HepG2 (cell line): Measurements from ENCODE around the gene ARHGDIA. TPM values are rescaled to one million over a fixed set of nuclear protein-coding genes. Genes with fewer than 3 reads are reported as not detected.

Experiments
- BCL6 ChIP-seq: IDR thresholded peaks from 2 replicates; pipeline ENCODE4 v1.6.1; 2016; ENCODE audit warnings: missing genetic modification reagents, missing compliant biosample characterization
- CCAR2 ChIP-seq: fragments of 200-400 bp; formaldehyde crosslinking; optimal IDR thresholded peaks from 2 replicates; pipeline ENCODE3; 2018; ENCODE audit warnings: low read depth, mild to moderate bottlenecking, low read length, moderate library complexity
- CREM ChIP-seq, 2 experiments: sonication (generic) in 1 of 2; formaldehyde crosslinking in 1 of 2; IDR thresholded peaks; 2 replicates each; pipeline versions ENCODE4 v1.4.0 to v1.6.1; 2016 to 2020; ENCODE audit warnings: antibody characterized with exemption in 1 of 2, mild to moderate bottlenecking in 1 of 2, missing genetic modification reagents in 1 of 2
- ETV5 ChIP-seq: IDR thresholded peaks from 2 replicates; pipeline ENCODE4 v1.6.1; 2018; ENCODE audit warnings: missing biosample characterization, missing genetic modification reagents, inconsistent platforms, borderline replicate concordance
- GPBP1L1 ChIP-seq: sonication (generic); formaldehyde crosslinking; IDR thresholded peaks from 2 replicates; pipeline ENCODE4 v1.5.0; 2020; ENCODE audit warnings: mild to moderate bottlenecking, missing genetic modification reagents
- HOXD1 ChIP-seq: sonication (generic); formaldehyde crosslinking; IDR thresholded peaks from 2 replicates; pipeline ENCODE4 v1.5.0; 2020; ENCODE audit warnings: missing genetic modification reagents
- IRF2 ChIP-seq: IDR thresholded peaks from 2 replicates; pipeline ENCODE4 v1.6.1; 2018; ENCODE audit warnings: missing genetic modification reagents, missing compliant biosample characterization
- LBX2 ChIP-seq: sonication (generic); formaldehyde crosslinking; IDR thresholded peaks from 2 replicates; pipeline ENCODE4 v1.5.0; 2020; ENCODE audit warnings: missing genetic modification reagents, mild to moderate bottlenecking, borderline replicate concordance
- LRRFIP1 ChIP-seq: sonication (generic); formaldehyde crosslinking; conservative IDR thresholded peaks from 2 replicates; pipeline ENCODE4 v1.4.0; 2020; ENCODE audit warnings: missing genetic modification reagents
- MAFK ChIP-seq, 2 experiments: IDR thresholded peaks in 1 of 2; conservative IDR thresholded peaks in 1 of 2; 2 replicates each; pipeline ENCODE4 v1.6.1; 2011; ENCODE audit warnings: improper control_type of control experiment in 2 of 2, low read length in 2 of 2
- NFE2 ChIP-seq: sonication (generic); formaldehyde crosslinking; IDR thresholded peaks from 2 replicates; pipeline ENCODE4 v1.4.0; 2020; ENCODE audit warnings: missing genetic modification reagents
- NR2C2 ChIP-seq: sonication (generic); formaldehyde crosslinking; IDR thresholded peaks from 2 replicates; pipeline ENCODE4 v1.4.0; 2020; ENCODE audit warnings: missing genetic modification reagents, mild to moderate bottlenecking, moderate library complexity, borderline replicate concordance
- SKIL ChIP-seq: sonication (generic); formaldehyde crosslinking; IDR thresholded peaks from 2 replicates; pipeline ENCODE4 v1.8.0; 2022; ENCODE audit warnings: missing genetic modification reagents, mild to moderate bottlenecking, moderate library complexity, borderline replicate concordance
- SRF ChIP-seq: IDR thresholded peaks from 2 replicates; pipeline ENCODE4 v1.6.1; 2011; ENCODE audit warnings: mild to moderate bottlenecking, low read depth, low read length, moderate library complexity
- SSRP1 ChIP-seq: IDR thresholded peaks from 2 replicates; pipeline ENCODE4 v1.6.1; 2016; ENCODE audit warnings: control low read depth
- TCF7L2 ChIP-seq: IDR thresholded peaks from 2 replicates; pipeline ENCODE4 v1.6.1; 2011; ENCODE audit warnings: mild to moderate bottlenecking, low read depth, low read length, moderate library complexity
- ZBTB37 ChIP-seq: sonication (generic); formaldehyde crosslinking; IDR thresholded peaks from 2 replicates; pipeline ENCODE4 v1.4.0; 2020; ENCODE audit warnings: mild to moderate bottlenecking, missing genetic modification reagents
- ZFY ChIP-seq: sonication (generic); formaldehyde crosslinking; IDR thresholded peaks from 2 replicates; pipeline ENCODE4 v1.4.0; 2020; ENCODE audit warnings: missing genetic modification reagents
- ZNF333 ChIP-seq: sonication (generic); formaldehyde crosslinking; IDR thresholded peaks from 2 replicates; pipeline ENCODE4 v1.4.0; 2020; ENCODE audit warnings: mild to moderate bottlenecking, missing genetic modification reagents, borderline replicate concordance
- ZNF543 ChIP-seq: sonication (generic); formaldehyde crosslinking; IDR thresholded peaks from 2 replicates; pipeline ENCODE4 v1.4.0; 2020; ENCODE audit warnings: mild to moderate bottlenecking, missing genetic modification reagents
- ZNF713 ChIP-seq: sonication (generic); formaldehyde crosslinking; IDR thresholded peaks from 2 replicates; pipeline ENCODE4 v1.4.0; 2020; ENCODE audit warnings: mild to moderate bottlenecking, missing genetic modification reagents
- polyA plus RNA-seq, 8 experiments: library from polyadenylated mRNA; depleted of rRNA in 3 of 8; stranded (reverse) in 7 of 8; unstranded in 1 of 8; fragments of >200 nt; fragmentation: Illumina TruSeq in 4 of 8; extraction: Trizol in 4 of 8; gene quantifications; 2 replicates each; pipeline versions ENCODE4 v1.2.1 to v1.2.3, GENCODE V29; 2011 to 2016; ENCODE audit warnings: low read depth in 4 of 8, missing spikeins in 1 of 8, mixed read lengths in 1 of 8; ENCODE audit not compliant: insufficient read depth in 1 of 8
- total RNA-seq, 5 experiments: library from RNA; depleted of rRNA; stranded (reverse); fragments of >200 nt; fragmentation: Illumina TruSeq; extraction: Trizol; gene quantifications; 2 replicates each; pipeline ENCODE4 v1.2.3, GENCODE V29; 2016; ENCODE audit warnings: low read depth in 1 of 5

Gene ARHGDIA
- total and polyA plus RNA-seq, 2 of the 13 experiments (the other 11 are each of a cell fraction or from before 2014, with no cell fraction given) = 40.0 to 64.0 TPM

GRCh38 chr17:81909966-81910839, 39.1 kb upstream of the ARHGDIA start (continued):
- peak; percentile 63; the same call in 1 of the 2 replicates for TF ChIP-seq IRF2 (CRISPR knock-in tag)
- no peak for TF ChIP-seq SSRP1 (CRISPR knock-in tag)
- no peak for TF ChIP-seq MAFK (conservative IDR thresholded peaks at IDR 0.05 in 1 of 2, IDR thresholded peaks at IDR 0.05 in 1 of 2; ENCODE audit: low read length in 2 of 2)
- no peak for TF ChIP-seq SRF
- no peak for TF ChIP-seq TCF7L2
- TF ChIP-seq CCAR2 = no peak
- peak; percentile 54; the same call in 1 of the 2 replicates for TF ChIP-seq LBX2 (CRISPR knock-in tag)
- peak; percentile 71 for TF ChIP-seq BCL6 (CRISPR knock-in tag)
- no peak for TF ChIP-seq NFE2 (CRISPR knock-in tag)
- peak; percentile 94 for TF ChIP-seq NR2C2
- peak; percentile 77 for TF ChIP-seq CREM (IDR thresholded peaks at IDR 0.05)
- TF ChIP-seq CREM (CRISPR knock-in tag; IDR thresholded peaks at IDR 0.05) = no peak
- TF ChIP-seq ZNF713 (CRISPR knock-in tag) = 0 out of 2 replicates have a peak, but pooled peaks have one; percentile 34
- no peak for TF ChIP-seq GPBP1L1 (CRISPR knock-in tag)
- peak; percentile 89 for TF ChIP-seq SKIL
- peak; percentile 55; the same call in 1 of the 2 replicates for TF ChIP-seq ZBTB37
- peak; percentile 54; the same call in 1 of the 2 replicates for TF ChIP-seq ZNF333 (CRISPR knock-in tag)
- peak; percentile 76 for TF ChIP-seq HOXD1 (CRISPR knock-in tag)
- peak; percentile 49; the same call in 1 of the 2 replicates for TF ChIP-seq ZNF543 (CRISPR knock-in tag)
- peak; percentile 98 for TF ChIP-seq ZFY (CRISPR knock-in tag)
- peak; percentile 82 for TF ChIP-seq ETV5
- no peak for TF ChIP-seq LRRFIP1 (CRISPR knock-in tag)
